ENCODE results near the gene NDFIP2.

The NDFIP2 gene

DNA sequence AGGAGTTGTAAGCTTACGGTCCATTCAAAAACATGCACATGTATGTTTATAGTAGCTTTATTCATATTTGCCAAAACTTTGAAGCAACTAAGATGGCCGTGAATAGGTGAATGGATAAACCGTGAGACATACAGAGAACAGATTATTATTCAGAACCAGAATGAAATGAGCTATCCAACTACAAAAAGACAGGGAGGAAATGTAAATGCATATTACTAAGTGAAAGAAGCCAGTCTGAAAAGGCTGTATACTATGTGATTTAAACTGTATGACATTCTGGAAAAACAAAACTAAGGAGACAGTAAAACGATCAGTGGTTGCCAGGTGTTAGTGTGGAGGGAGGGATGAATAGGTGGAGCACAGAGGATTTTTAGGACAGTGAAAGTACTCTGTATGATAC is 19.9 kb downstream of the NDFIP2 start:
- ATAC-seq (ENCODE audit: insufficient read depth, low read depth) = no peak

DNA sequence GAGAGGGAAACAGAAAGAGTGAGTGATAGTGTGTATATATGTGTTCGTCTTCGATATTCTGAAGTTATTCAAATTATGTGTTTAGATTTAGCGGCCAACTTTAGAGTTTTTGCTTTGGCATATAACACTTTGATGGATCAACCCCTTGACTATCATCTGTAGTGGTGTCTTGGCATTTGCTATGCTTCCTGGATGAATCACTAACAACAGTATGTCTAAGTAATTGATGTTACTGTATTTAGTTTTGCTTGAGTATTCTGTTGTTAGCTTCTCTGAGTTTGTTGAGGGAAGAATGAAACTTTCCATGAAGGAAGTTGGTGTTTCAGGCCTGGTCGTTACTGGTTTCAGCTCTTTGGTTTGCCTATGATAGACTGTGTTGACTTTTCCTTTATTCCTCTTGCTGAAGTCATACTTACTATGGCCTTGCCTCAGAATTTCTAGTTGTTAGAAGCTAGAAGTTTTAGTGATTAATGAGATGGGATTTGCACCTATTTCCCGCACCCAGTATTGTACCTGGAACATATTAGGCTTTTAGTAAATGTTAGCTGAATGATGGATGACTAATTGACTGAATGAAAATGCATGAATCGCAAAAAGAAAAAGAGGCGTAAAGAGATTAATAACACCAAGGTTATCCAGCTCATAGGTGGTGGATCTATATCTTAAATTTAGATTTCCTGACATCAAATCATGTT is 20.7 kb downstream of the NDFIP2 start:
- Histone ChIP-seq H2AFZ (ENCODE audit: low read depth, low read length) (no peak overlapping the region), H3K27me3 (ENCODE audit: insufficient read depth, low read length, poor library complexity) (no peaks in the 10 kb centered on the region), H3K36me3 (ENCODE audit: insufficient read depth, low read length) (peaks cover 5% of the 10 kb centered on the region; the same call in 1 of the 2 replicates), H3K9ac (ENCODE audit: low read depth, low read length) (no peak overlapping the region), H3K27ac (ENCODE audit: low read length) (no peak overlapping the region), H3K79me2 (ENCODE audit: insufficient read depth, low read length) (peaks cover 100% of the 10 kb centered on the region), H3K4me3 (ENCODE audit: low read depth in 1 of 2, low read length in 2 of 2) (no peak overlapping the region), H3K4me2 (ENCODE audit: insufficient read depth, low read length) (no peak overlapping the region), H3K9me3 (ENCODE audit: insufficient read depth, low read length, severe bottlenecking) (no peaks in the 10 kb centered on the region), H3K4me1 (ENCODE audit: insufficient read depth, low read length) (peaks cover 88% of the 10 kb centered on the region), H4K20me1 (ENCODE audit: insufficient read depth, low read length) (peaks cover 22% of the 10 kb centered on the region; the same call in 1 of the 2 replicates)
- no peak for TF ChIP-seq EZH2 (IDR thresholded peaks at IDR 0.05; ENCODE audit: borderline replicate concordance, low read depth, low read length, severe bottlenecking)
- TF ChIP-seq, protein P1, sequence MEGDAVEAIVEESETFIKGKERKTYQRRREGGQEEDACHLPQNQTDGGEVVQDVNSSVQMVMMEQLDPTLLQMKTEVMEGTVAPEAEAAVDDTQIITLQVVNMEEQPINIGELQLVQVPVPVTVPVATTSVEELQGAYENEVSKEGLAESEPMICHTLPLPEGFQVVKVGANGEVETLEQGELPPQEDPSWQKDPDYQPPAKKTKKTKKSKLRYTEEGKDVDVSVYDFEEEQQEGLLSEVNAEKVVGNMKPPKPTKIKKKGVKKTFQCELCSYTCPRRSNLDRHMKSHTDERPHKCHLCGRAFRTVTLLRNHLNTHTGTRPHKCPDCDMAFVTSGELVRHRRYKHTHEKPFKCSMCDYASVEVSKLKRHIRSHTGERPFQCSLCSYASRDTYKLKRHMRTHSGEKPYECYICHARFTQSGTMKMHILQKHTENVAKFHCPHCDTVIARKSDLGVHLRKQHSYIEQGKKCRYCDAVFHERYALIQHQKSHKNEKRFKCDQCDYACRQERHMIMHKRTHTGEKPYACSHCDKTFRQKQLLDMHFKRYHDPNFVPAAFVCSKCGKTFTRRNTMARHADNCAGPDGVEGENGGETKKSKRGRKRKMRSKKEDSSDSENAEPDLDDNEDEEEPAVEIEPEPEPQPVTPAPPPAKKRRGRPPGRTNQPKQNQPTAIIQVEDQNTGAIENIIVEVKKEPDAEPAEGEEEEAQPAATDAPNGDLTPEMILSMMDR (IDR thresholded peaks at IDR 0.05; ENCODE audit: borderline replicate concordance, extremely low read depth, low read length, poor library complexity, severe bottlenecking) = no peak
- ATAC-seq (ENCODE audit: insufficient read depth, low read depth) = peak; percentile 36
- no peak for DNase-seq

More for the DNA sequence above, 19.9 kb downstream of the NDFIP2 start:
- no peak overlapping the region for H2AFZ ChIP-seq (ENCODE audit: low read depth, low read length)
- TF ChIP-seq EZH2 (IDR thresholded peaks at IDR 0.05; ENCODE audit: borderline replicate concordance, low read depth, low read length, severe bottlenecking) = no peak
- TF ChIP-seq, protein P1 (IDR thresholded peaks at IDR 0.05; ENCODE audit: borderline replicate concordance, extremely low read depth, low read length, poor library complexity, severe bottlenecking) = no peak
- no peaks in the 10 kb centered on the region for H3K27me3 ChIP-seq (ENCODE audit: insufficient read depth, low read length, poor library complexity)
- peaks cover 5% of the 10 kb centered on the region; the same call in 1 of the 2 replicates for H3K36me3 ChIP-seq (ENCODE audit: insufficient read depth, low read length)
- no peak overlapping the region for H3K9ac ChIP-seq (ENCODE audit: low read depth, low read length)
- H4K20me1 ChIP-seq (ENCODE audit: insufficient read depth, low read length) = peaks cover 22% of the 10 kb centered on the region; the same call in 1 of the 2 replicates
- H3K4me2 ChIP-seq (ENCODE audit: insufficient read depth, low read length) = no peak overlapping the region
- H3K4me1 ChIP-seq (ENCODE audit: insufficient read depth, low read length) = peaks cover 89% of the 10 kb centered on the region
- peak overlapping the region; percentile 26; the same call in 1 of the 2 replicates for H3K27ac ChIP-seq (ENCODE audit: low read length)
- peaks cover 100% of the 10 kb centered on the region for H3K79me2 ChIP-seq (ENCODE audit: insufficient read depth, low read length)
- no peak overlapping the region for H3K4me3 ChIP-seq (ENCODE audit: low read depth in 1 of 2, low read length in 2 of 2)
- no peak for DNase-seq
- no peaks in the 10 kb centered on the region for H3K9me3 ChIP-seq (ENCODE audit: insufficient read depth, low read length, severe bottlenecking)

DNA sequence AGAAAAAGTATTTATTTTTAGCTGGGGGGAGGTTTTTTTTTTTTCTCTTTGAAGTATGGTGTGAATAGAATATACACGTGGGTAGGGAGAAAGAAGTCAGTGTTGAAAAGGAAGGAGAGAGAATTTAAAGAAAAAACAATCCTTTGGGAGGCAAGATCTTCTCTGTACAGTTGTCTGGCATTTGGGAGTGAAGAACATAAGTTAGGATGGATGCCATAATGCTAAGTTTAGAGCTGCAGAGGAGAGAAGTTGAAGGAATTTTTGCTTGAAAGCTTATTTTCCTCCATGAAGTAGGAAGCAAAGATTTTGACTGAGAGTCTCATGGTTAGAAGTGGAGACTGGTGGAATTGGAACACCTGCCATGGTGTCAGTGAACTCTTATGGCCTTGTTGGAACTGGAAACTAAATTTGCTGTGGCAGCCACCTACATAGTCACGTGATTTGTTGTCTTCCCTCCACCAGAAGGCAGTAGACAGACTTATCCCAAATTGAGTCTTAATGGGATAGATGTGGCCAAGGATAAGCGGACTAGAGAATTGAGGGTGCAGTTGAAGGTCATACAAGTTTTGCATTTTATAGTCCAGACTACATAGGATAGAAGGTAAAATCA is 22.0 kb downstream of the NDFIP2 start:
- Histone ChIP-seq H3K4me3 (ENCODE audit: low read depth in 1 of 2, low read length in 2 of 2) (no peak overlapping the region), H3K27ac (ENCODE audit: low read length) (peak overlapping the region; percentile 58), H3K79me2 (ENCODE audit: insufficient read depth, low read length) (peaks cover 98% of the 10 kb centered on the region), H3K9me3 (ENCODE audit: insufficient read depth, low read length, severe bottlenecking) (no peaks in the 10 kb centered on the region), H3K36me3 (ENCODE audit: insufficient read depth, low read length) (peaks cover 2% of the 10 kb centered on the region; the same call in 1 of the 2 replicates), H3K9ac (ENCODE audit: low read depth, low read length) (no peak overlapping the region), H3K27me3 (ENCODE audit: insufficient read depth, low read length, poor library complexity) (no peaks in the 10 kb centered on the region), H3K4me1 (ENCODE audit: insufficient read depth, low read length) (peaks cover 85% of the 10 kb centered on the region), H2AFZ (ENCODE audit: low read depth, low read length) (no peak overlapping the region), H3K4me2 (ENCODE audit: insufficient read depth, low read length) (peak overlapping the region; percentile 1; the same call in 1 of the 2 replicates), H4K20me1 (ENCODE audit: insufficient read depth, low read length) (peaks cover 16% of the 10 kb centered on the region; the same call in 1 of the 2 replicates)
- ATAC-seq (ENCODE audit: insufficient read depth, low read depth) = peak; percentile 39; the same call in 2 of the 3 replicates
- TF ChIP-seq, protein P1 (IDR thresholded peaks at IDR 0.05; ENCODE audit: borderline replicate concordance, extremely low read depth, low read length, poor library complexity, severe bottlenecking) = peak; percentile 18
- TF ChIP-seq EZH2 (IDR thresholded peaks at IDR 0.05; ENCODE audit: borderline replicate concordance, low read depth, low read length, severe bottlenecking) = no peak
- DNase-seq = no peak
